Mammary epithelial cell (primary cell): ENCODE measurements around the gene BCAM.

Source experiments
- EZH2 ChIP-seq: IDR thresholded peaks from 2 replicates; pipeline ENCODE4 v1.6.1; 2012; ENCODE audit warnings: low read length, inconsistent platforms, borderline replicate concordance
- TF ChIP-seq, protein P1 (sequence below), 2 donors: IDR thresholded peaks in 1 of 2; conservative IDR thresholded peaks in 1 of 2; 2 replicates each; pipeline ENCODE4 v1.5.1; 2011 to 2012; ENCODE audit warnings: inconsistent platforms in 2 of 2, low read length in 2 of 2, mild to moderate bottlenecking in 2 of 2, control low read depth in 1 of 2, low read depth in 1 of 2; ENCODE audit not compliant: insufficient read depth in 1 of 2; ENCODE audit errors: extremely low read depth in 1 of 2

DNA sequence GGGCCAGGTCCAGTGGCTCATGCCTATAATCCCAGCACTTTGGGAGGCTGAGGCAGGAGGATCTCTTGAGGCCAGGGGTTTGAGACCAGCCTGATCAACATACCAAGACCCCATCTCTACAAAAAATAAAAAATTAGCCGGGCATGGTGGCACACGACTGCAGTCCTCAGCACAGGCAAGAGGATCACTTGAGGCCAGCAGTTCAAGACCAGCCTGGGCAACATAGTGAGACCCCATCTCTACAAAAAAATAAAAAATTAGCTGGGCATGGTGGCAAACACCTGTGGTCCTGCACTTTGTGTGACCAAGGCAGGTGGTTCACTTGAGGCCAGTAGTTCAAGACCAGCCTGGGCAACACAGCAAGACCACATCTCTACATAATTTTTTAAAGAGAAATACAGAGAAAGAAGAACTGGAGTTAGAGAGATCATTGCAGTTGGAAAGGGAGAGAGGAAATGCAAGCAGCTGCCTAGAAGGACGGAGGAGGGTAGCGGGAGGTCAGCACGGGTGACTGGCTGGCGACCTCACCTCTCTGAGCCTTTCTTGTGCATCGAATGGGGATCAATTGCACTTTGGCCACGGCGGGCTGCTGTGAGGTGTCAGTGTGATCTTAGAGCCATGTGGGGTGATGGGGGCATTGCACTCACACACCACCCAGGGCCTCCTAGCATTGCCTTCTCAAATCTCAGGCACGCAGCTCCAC is 13.9 kb downstream of the BCAM start:
- TF ChIP-seq, protein P1, sequence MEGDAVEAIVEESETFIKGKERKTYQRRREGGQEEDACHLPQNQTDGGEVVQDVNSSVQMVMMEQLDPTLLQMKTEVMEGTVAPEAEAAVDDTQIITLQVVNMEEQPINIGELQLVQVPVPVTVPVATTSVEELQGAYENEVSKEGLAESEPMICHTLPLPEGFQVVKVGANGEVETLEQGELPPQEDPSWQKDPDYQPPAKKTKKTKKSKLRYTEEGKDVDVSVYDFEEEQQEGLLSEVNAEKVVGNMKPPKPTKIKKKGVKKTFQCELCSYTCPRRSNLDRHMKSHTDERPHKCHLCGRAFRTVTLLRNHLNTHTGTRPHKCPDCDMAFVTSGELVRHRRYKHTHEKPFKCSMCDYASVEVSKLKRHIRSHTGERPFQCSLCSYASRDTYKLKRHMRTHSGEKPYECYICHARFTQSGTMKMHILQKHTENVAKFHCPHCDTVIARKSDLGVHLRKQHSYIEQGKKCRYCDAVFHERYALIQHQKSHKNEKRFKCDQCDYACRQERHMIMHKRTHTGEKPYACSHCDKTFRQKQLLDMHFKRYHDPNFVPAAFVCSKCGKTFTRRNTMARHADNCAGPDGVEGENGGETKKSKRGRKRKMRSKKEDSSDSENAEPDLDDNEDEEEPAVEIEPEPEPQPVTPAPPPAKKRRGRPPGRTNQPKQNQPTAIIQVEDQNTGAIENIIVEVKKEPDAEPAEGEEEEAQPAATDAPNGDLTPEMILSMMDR (conservative IDR thresholded peaks at IDR 0.05 in 1 of 2, IDR thresholded peaks at IDR 0.05 in 1 of 2; ENCODE audit: extremely low read depth in 1 of 2, insufficient read depth in 1 of 2, low read depth in 1 of 2, low read length in 2 of 2), result no peak
- TF ChIP-seq EZH2, result no peak
